ENCODE measurements around the gene MFSD6.
"Not testable (repeated sequence)": the region's sequence is repeated elsewhere in the genome, so short reads cannot be mapped to it uniquely, and the experiment has no call there.

Gene MFSD6

GRCh38 chr2:190456833-190457232 is 48.7 kb downstream of the MFSD6 start:
- H3K4me3 ChIP-seq (ENCODE audit: low read depth, low read length) = no peak overlapping the region
- no peak for DNase-seq (ENCODE audit: low read depth)

GRCh38 chr2:190457256-190457655 is 49.1 kb downstream of the MFSD6 start:
- no peak overlapping the region for H3K4me3 ChIP-seq (ENCODE audit: low read depth, low read length)
- no peak for DNase-seq (ENCODE audit: low read depth)

GRCh38 chr2:190458352-190459107 is 50.4 kb downstream of the MFSD6 start:
- DNase-seq (ENCODE audit: low read depth) = no peak
- H3K4me3 ChIP-seq (ENCODE audit: low read depth, low read length) = no peak overlapping the region

- DNase-seq (ENCODE audit: low read depth) = no peak
- H3K4me3 ChIP-seq (ENCODE audit: low read depth, low read length) = no peak overlapping the region
These were observed 51.7 kb downstream of the MFSD6 start for GRCh38 chr2:190459881-190460280.

GRCh38 chr2:190460487-190460886 is 52.3 kb downstream of the MFSD6 start:
- no peak overlapping the region for H3K4me3 ChIP-seq (ENCODE audit: low read depth, low read length)
- DNase-seq (ENCODE audit: low read depth) = no peak

GRCh38 chr2:190462181-190462580 is 54.0 kb downstream of the MFSD6 start:
- no peak overlapping the region for H3K4me3 ChIP-seq (ENCODE audit: low read depth, low read length)
- DNase-seq (ENCODE audit: low read depth) = no peak

GRCh38 chr2:190462611-190463010 is 54.5 kb downstream of the MFSD6 start:
- no peak for DNase-seq (ENCODE audit: low read depth)
- H3K4me3 ChIP-seq (ENCODE audit: low read depth, low read length) = no peak overlapping the region

- no peak for DNase-seq (ENCODE audit: low read depth)
- no peak overlapping the region for H3K4me3 ChIP-seq (ENCODE audit: low read depth, low read length)
These were observed 56.9 kb downstream of the MFSD6 start for GRCh38 chr2:190465060-190465459.

GRCh38 chr2:190466819-190467446 is 58.8 kb downstream of the MFSD6 start:
- DNase-seq (ENCODE audit: low read depth) = no peak
- no peak overlapping the region for H3K4me3 ChIP-seq (ENCODE audit: low read depth, low read length)

- H3K4me3 ChIP-seq (ENCODE audit: low read depth, low read length) = no peak overlapping the region
- DNase-seq (ENCODE audit: low read depth) = no peak
These were observed 59.5 kb downstream of the MFSD6 start for GRCh38 chr2:190467575-190468083.

- DNase-seq (ENCODE audit: low read depth); H3K4me3 ChIP-seq (ENCODE audit: low read depth, low read length): not testable (repeated sequence)
These were observed 60.2 kb downstream of the MFSD6 start for GRCh38 chr2:190468354-190468753.

- DNase-seq (ENCODE audit: low read depth) = peak; percentile 97
- H3K4me3 ChIP-seq (ENCODE audit: low read depth, low read length) = no peak overlapping the region
These were observed 60.8 kb downstream of the MFSD6 start for GRCh38 chr2:190468814-190469569.

- no peak for DNase-seq (ENCODE audit: low read depth)
- no peak overlapping the region for H3K4me3 ChIP-seq (ENCODE audit: low read depth, low read length)
These were observed 61.6 kb downstream of the MFSD6 start for GRCh38 chr2:190469771-190470170.

- no peak overlapping the region for H3K4me3 ChIP-seq (ENCODE audit: low read depth, low read length)
- DNase-seq (ENCODE audit: low read depth) = no peak
These were observed 62.2 kb downstream of the MFSD6 start for GRCh38 chr2:190470256-190470826.

- no peak for DNase-seq (ENCODE audit: low read depth)
- H3K4me3 ChIP-seq (ENCODE audit: low read depth, low read length) = no peak overlapping the region
These were observed 69.7 kb downstream of the MFSD6 start for GRCh38 chr2:190477661-190478454.

- no peak for DNase-seq (ENCODE audit: low read depth)
- H3K4me3 ChIP-seq (ENCODE audit: low read depth, low read length) = no peak overlapping the region
These were observed 70.5 kb downstream of the MFSD6 start for GRCh38 chr2:190478572-190479195.

GRCh38 chr2:190481339-190481738 is 73.2 kb downstream of the MFSD6 start:
- DNase-seq (ENCODE audit: low read depth) = no peak
- H3K4me3 ChIP-seq (ENCODE audit: low read depth, low read length) = no peak overlapping the region

GRCh38 chr2:190482451-190482850 is 74.3 kb downstream of the MFSD6 start:
- no peak overlapping the region for H3K4me3 ChIP-seq (ENCODE audit: low read depth, low read length)
- DNase-seq (ENCODE audit: low read depth) = no peak
